K562 (cell line): ENCODE results near the gene BORCS5. TPM values are rescaled to one million over a fixed set of nuclear protein-coding genes. Genes with fewer than 3 reads are reported as not detected.

Experiments used
- ATAC-seq: fragments of 200-7000 bp; cut with Tn5 transposase; 3 replicates; pipeline ENCODE4 v1.9.1; 2020; ENCODE audit warnings: moderate library complexity
- BruUV-seq: library from RNA; stranded (reverse); fragments of 400-500 nt; replicated peaks from 2 replicates; lab custom pipeline; 2021; lab: Mats Ljungman, UMichigan
- CTCF ChIA-PET: fragments of 300-600 bp; formaldehyde crosslinking; extraction: SDS; loops from one replicate; lab custom pipeline; 2021; ENCODE audit warnings: low intra/inter-chr PET ratio; lab: Yijun Ruan, JAX
- POLR2A ChIA-PET: fragments of 300-600, 350-650 bp; sonication (Branson Sonifier 250); formaldehyde crosslinking; extraction: SDS; loops from one replicate; lab custom pipeline; 2021; ENCODE audit warnings: antibody characterized with exemption, inconsistent platforms; lab: Yijun Ruan, JAX
- DNase-seq, 4 experiments: peaks; one replicate each; pipeline versions ENCODE4 v3.0.0 to v3.0.0-alpha.2; 2011 to 2018; ENCODE audit warnings: low spot score in 3 of 4, mixed read lengths in 3 of 4; ENCODE audit errors: extremely low read depth in 1 of 4
- FAIRE-seq: peaks from 2 replicates; lab custom pipeline; 2011; peaks lifted over from hg19 to GRCh38; lab: Jason Lieb, UNC
- H2AFZ ChIP-seq: 2 replicates; pipeline ENCODE4 v1.6.0; 2011; ENCODE audit warnings: low read depth, low read length, control low read depth, inconsistent platforms
- H3K27ac ChIP-seq: fragments of 200-600 bp; 3 replicates; pipeline ENCODE4 v1.8.0; 2011; ENCODE audit warnings: low read depth, mild to moderate bottlenecking, control low read depth, inconsistent platforms, low read length, moderate library complexity, mixed read lengths; ENCODE audit errors: extremely low read depth
- H3K27me3 ChIP-seq, 2 experiments: fragments of 300-600 bp in 1 of 2; 2 replicates in 1 of 2; 3 replicates in 1 of 2; pipeline versions ENCODE4 v1.6.0 to v1.8.0; 2011; ENCODE audit warnings: inconsistent platforms in 2 of 2, low read length in 2 of 2, mild to moderate bottlenecking in 1 of 2, mixed read lengths in 1 of 2, moderate library complexity in 1 of 2; ENCODE audit not compliant: control insufficient read depth in 2 of 2, insufficient read depth in 2 of 2
- H3K36me3 ChIP-seq: fragments of 300-600 bp; 3 replicates; pipeline ENCODE4 v1.8.0; 2011; ENCODE audit warnings: mild to moderate bottlenecking, low read length, inconsistent platforms; ENCODE audit not compliant: control insufficient read depth, insufficient read depth
- H3K4me1 ChIP-seq, 2 experiments: fragments of 200-600 bp in 1 of 2; replicated peaks in 1 of 2; 2 replicates in 1 of 2; 3 replicates in 1 of 2; pipeline versions ENCODE4 v1.5.1 to v1.8.0; 2011; ENCODE audit warnings: inconsistent platforms in 2 of 2, low read length in 2 of 2, mild to moderate bottlenecking in 1 of 2, mixed read lengths in 1 of 2, moderate library complexity in 1 of 2; ENCODE audit not compliant: control insufficient read depth in 2 of 2, insufficient read depth in 2 of 2
- H3K4me2 ChIP-seq: 2 replicates; pipeline ENCODE4 v1.6.1; 2011; ENCODE audit warnings: low read length, control low read depth, inconsistent platforms, mixed read lengths; ENCODE audit not compliant: insufficient read depth
- H3K4me3 ChIP-seq: fragments of 200-600 bp; sonication (generic), shearing (Covaris generic); 2 replicates; pipeline ENCODE4 v1.5.1; 2016; ENCODE audit warnings: control low read depth, inconsistent platforms
- H3K79me2 ChIP-seq: fragments of 200-600 bp; 3 replicates; pipeline ENCODE4 v1.8.0; 2011; ENCODE audit warnings: low read length, inconsistent platforms; ENCODE audit not compliant: control insufficient read depth, insufficient read depth
- H3K9ac ChIP-seq, 2 experiments: 2 replicates each; pipeline versions ENCODE4 v1.6.0 to v1.6.1; 2011; ENCODE audit warnings: low read depth in 2 of 2, low read length in 2 of 2, control low read depth in 1 of 2, inconsistent platforms in 1 of 2, mild to moderate bottlenecking in 1 of 2, mixed read lengths in 1 of 2; ENCODE audit not compliant: insufficient read depth in 1 of 2
- H3K9me1 ChIP-seq: one replicate; pipeline ENCODE4 v1.6.0; 2011; ENCODE audit warnings: inconsistent platforms, mild to moderate bottlenecking, low read length, moderate library complexity; ENCODE audit not compliant: control insufficient read depth, insufficient read depth
- H3K9me3 ChIP-seq: replicated peaks from 2 replicates; pipeline ENCODE4 v1.5.1; 2011; ENCODE audit warnings: low read depth, low read length, inconsistent platforms; ENCODE audit not compliant: control insufficient read depth, insufficient read depth
- H4K20me1 ChIP-seq: replicated peaks from 2 replicates; pipeline ENCODE4 v1.6.1; 2011; ENCODE audit warnings: low read length, inconsistent platforms, mixed read lengths; ENCODE audit not compliant: control insufficient read depth, insufficient read depth
- ARID3A ChIP-seq: IDR thresholded peaks from 2 replicates; pipeline ENCODE4 v1.6.1; 2012; ENCODE audit warnings: low read depth, low read length, improper control_type of control experiment, borderline replicate concordance
- ATF6 ChIP-seq: sonication (generic); formaldehyde crosslinking; IDR thresholded peaks from 2 replicates; pipeline ENCODE4 v1.4.0; 2020; ENCODE audit warnings: mild to moderate bottlenecking, missing genetic modification reagents
- IRF2 ChIP-seq: sonication (generic); formaldehyde crosslinking; IDR thresholded peaks from 2 replicates; pipeline ENCODE4 v1.8.1; 2022; ENCODE audit warnings: mild to moderate bottlenecking, missing genetic modification reagents
- MCM3 ChIP-seq: fragments of 450-650 bp; IDR thresholded peaks from 2 replicates; pipeline ENCODE4 v1.6.1; 2016
- NCOR1 ChIP-seq: fragments of 450-650 bp; IDR thresholded peaks from 2 replicates; pipeline ENCODE4 v1.6.1; 2016; ENCODE audit warnings: mild to moderate bottlenecking, moderate library complexity
- SAP30 ChIP-seq: fragments of 200-600 bp; sonication (generic); IDR thresholded peaks from 2 replicates; pipeline ENCODE4 v1.6.1; 2012; ENCODE audit warnings: borderline replicate concordance, low read depth, mild to moderate bottlenecking, moderate library complexity, low read length, control low read depth, inconsistent platforms; ENCODE audit not compliant: insufficient read depth, poor library complexity, severe bottlenecking
- ZNF143 ChIP-seq: sonication (generic); formaldehyde crosslinking; IDR thresholded peaks from 2 replicates; pipeline ENCODE4 v1.9.0; 2022; ENCODE audit warnings: mild to moderate bottlenecking, missing genetic modification reagents
- ZNF217 ChIP-seq: sonication (generic); formaldehyde crosslinking; IDR thresholded peaks from 2 replicates; pipeline ENCODE4 v1.8.0; 2022; ENCODE audit warnings: mild to moderate bottlenecking, missing genetic modification reagents
- in situ Hi-C: fragments of 300-500 bp; cut with MboI; formaldehyde crosslinking; loops from 4 replicates; pipeline ENCODE4 v1.15.0; 2018; ENCODE audit warnings: inconsistent platforms, mixed read lengths
- intact Hi-C: fragments of 100-400 bp; cut with micrococcal nuclease; formaldehyde crosslinking; loops from 2 replicates; pipeline ENCODE4 v1.14.2; 2022
- polyA plus RNA-seq, 8 experiments: library from polyadenylated mRNA; depleted of rRNA in 4 of 8; stranded (reverse) in 5 of 8; unstranded in 3 of 8; fragments of >200 nt; fragmentation: Nextera tagmentation in 2 of 8; fragmentation: Illumina TruSeq in 1 of 8; extraction: Ambion mirVana in 2 of 8; extraction: Trizol in 1 of 8; gene quantifications; 2 replicates each; pipeline versions ENCODE4 v1.2.1 to v1.2.3, GENCODE V29; 2011 to 2014; ENCODE audit warnings: inconsistent platforms in 1 of 8, missing spikeins in 1 of 8
- total RNA-seq, 7 experiments: library from RNA; depleted of rRNA in 6 of 7; stranded (reverse); fragments of >200 nt in 6 of 7; fragmentation: Illumina TruSeq in 2 of 7; extraction: Trizol in 2 of 7; gene quantifications; 2 replicates each; pipeline versions ENCODE4 v1.2.1 to v1.2.3, GENCODE V29; 2011 to 2021; ENCODE audit warnings: low replicate concordance in 1 of 7
- TF ChIP-seq, protein P1 (sequence below): fragments of 450-650 bp; formaldehyde crosslinking; IDR thresholded peaks from 2 replicates; pipeline ENCODE4 v1.4.0; 2020; ENCODE audit warnings: mild to moderate bottlenecking, moderate library complexity
- TF ChIP-seq, protein P2 (sequence below): fragments of 450-650 bp; IDR thresholded peaks from 2 replicates; pipeline ENCODE4 v1.6.1; 2016; ENCODE audit warnings: antibody characterized with exemption

BORCS5 gene
- total and polyA plus RNA-seq, 9 of the 15 experiments (the other 6 are each of a cell fraction or from before 2014, with no cell fraction given), result 0.31 to 12.4 (median 6.6) TPM

- intact Hi-C loops (no loop called here), in situ Hi-C loops (no loop called here)
- Histone ChIP-seq H4K20me1 (no peaks in the 10 kb centered on the region), H3K27me3 (no peaks in the 10 kb centered on the region), H3K36me3 (no peaks in the 10 kb centered on the region), H3K4me2 (no peak overlapping the region), H3K9me3 (no peaks in the 10 kb centered on the region), H3K9ac (no peak overlapping the region), H2AFZ (no peak overlapping the region), H3K79me2 (no peaks in the 10 kb centered on the region), H3K4me3 (no peak overlapping the region), H3K9me1 (no peaks in the 10 kb centered on the region), H3K4me1 (peaks cover 0 to 5% of the 10 kb centered on the region in 2 experiments; a peak in 1 of 5 replicates), H3K27ac (no peak overlapping the region)
- no TSS peak for BruUV-seq
- no peak for FAIRE-seq
- TF ChIP-seq ZNF217 (CRISPR knock-in tag) (no peak), IRF2 (CRISPR knock-in tag) (no peak), NCOR1 (no peak), ARID3A (no peak), ATF6 (CRISPR knock-in tag) (no peak), ZNF143 (CRISPR knock-in tag) (no peak), MCM3 (no peak), SAP30 (no peak)
- TF ChIP-seq, protein P1, sequence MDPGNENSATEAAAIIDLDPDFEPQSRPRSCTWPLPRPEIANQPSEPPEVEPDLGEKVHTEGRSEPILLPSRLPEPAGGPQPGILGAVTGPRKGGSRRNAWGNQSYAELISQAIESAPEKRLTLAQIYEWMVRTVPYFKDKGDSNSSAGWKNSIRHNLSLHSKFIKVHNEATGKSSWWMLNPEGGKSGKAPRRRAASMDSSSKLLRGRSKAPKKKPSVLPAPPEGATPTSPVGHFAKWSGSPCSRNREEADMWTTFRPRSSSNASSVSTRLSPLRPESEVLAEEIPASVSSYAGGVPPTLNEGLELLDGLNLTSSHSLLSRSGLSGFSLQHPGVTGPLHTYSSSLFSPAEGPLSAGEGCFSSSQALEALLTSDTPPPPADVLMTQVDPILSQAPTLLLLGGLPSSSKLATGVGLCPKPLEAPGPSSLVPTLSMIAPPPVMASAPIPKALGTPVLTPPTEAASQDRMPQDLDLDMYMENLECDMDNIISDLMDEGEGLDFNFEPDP (CRISPR knock-in tag), result no peak
- TF ChIP-seq, protein P2, sequence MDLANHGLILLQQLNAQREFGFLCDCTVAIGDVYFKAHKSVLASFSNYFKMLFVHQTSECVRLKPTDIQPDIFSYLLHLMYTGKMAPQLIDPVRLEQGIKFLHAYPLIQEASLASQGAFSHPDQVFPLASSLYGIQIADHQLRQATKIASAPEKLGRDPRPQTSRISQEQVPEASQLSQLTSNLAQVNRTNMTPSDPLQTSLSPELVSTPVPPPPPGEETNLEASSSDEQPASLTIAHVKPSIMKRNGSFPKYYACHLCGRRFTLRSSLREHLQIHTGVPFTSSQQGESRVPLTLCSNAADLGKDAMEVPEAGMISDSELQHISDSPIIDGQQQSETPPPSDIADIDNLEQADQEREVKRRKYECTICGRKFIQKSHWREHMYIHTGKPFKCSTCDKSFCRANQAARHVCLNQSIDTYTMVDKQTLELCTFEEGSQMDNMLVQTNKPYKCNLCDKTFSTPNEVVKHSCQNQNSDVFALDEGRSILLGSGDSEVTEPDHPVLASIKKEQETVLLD, result no peak
- ChIA-PET CTCF (no interaction called here), POLR2A (interaction anchor here (1.0 kb wide), 1 partner anchor 12 kb away, joined by 3 read pairs; no protein-coding TSS in a partner anchor)
- no peak for ATAC-seq
- no peak for DNase-seq
Measured at GRCh38 chr12:12454315-12454714, 97.4 kb downstream of the BORCS5 start.
